OCI-LY7 (cell line): Measurements from ENCODE around the gene TKT. TPM values are rescaled to one million over a fixed set of nuclear protein-coding genes. Genes with fewer than 3 reads are reported as not detected.

Source experiments
- BruUV-seq: library from RNA; stranded (reverse); fragments of 400-500 nt; replicated peaks from 2 replicates; lab custom pipeline; 2021; lab: Mats Ljungman, UMichigan
- CTCF ChIA-PET: fragments of 300-600 bp; sonication (Branson Sonifier 250); formaldehyde crosslinking; loops from one replicate; lab custom pipeline; 2022; ENCODE audit warnings: antibody characterized with exemption; ENCODE audit not compliant: unreplicated experiment; lab: Charles Lee
- POLR2A ChIA-PET: fragments of 300-600 bp; sonication (Branson Sonifier 250); formaldehyde crosslinking; loops from one replicate; lab custom pipeline; 2022; ENCODE audit warnings: antibody characterized with exemption; lab: Charles Lee
- DNase-seq: peaks from one replicate; pipeline ENCODE4 v3.0.0-alpha.2; 2015; ENCODE audit warnings: low spot score
- H2AFZ ChIP-seq: fragments of 200-600 bp; sonication (generic), shearing (Covaris generic); 2 replicates; pipeline ENCODE4 v1.6.1; 2014; ENCODE audit warnings: mild to moderate bottlenecking, antibody characterized with exemption, low read length, moderate library complexity
- H3K27ac ChIP-seq: fragments of 200-600 bp; sonication (generic); 2 replicates; pipeline ENCODE4 v1.5.1; 2014; ENCODE audit warnings: mixed run types, low read depth, mild to moderate bottlenecking, moderate library complexity, low read length, inconsistent platforms; ENCODE audit not compliant: poor library complexity, severe bottlenecking
- H3K36me3 ChIP-seq: fragments of 200-600 bp; sonication (generic); 2 replicates; pipeline ENCODE4 v1.6.1; 2014; ENCODE audit warnings: mild to moderate bottlenecking, antibody characterized with exemption, low read length, moderate library complexity, mixed read lengths; ENCODE audit not compliant: insufficient read depth
- H3K4me1 ChIP-seq: fragments of 200-600 bp; sonication (generic); 2 replicates; pipeline ENCODE4 v1.5.1; 2014; ENCODE audit warnings: mild to moderate bottlenecking, low read length; ENCODE audit not compliant: insufficient read depth, poor library complexity, severe bottlenecking
- H3K4me2 ChIP-seq: fragments of 200-600 bp; sonication (generic); 2 replicates; pipeline ENCODE4 v1.6.1; 2014; ENCODE audit warnings: mild to moderate bottlenecking, low read length
- H3K4me3 ChIP-seq: fragments of 200-600 bp; sonication (generic); 2 replicates; pipeline ENCODE4 v1.5.1; 2014; ENCODE audit warnings: mild to moderate bottlenecking, low read depth, low read length; ENCODE audit not compliant: poor library complexity, severe bottlenecking
- H3K79me2 ChIP-seq: fragments of 200-600 bp; sonication (generic); 2 replicates; pipeline ENCODE4 v1.6.1; 2016; ENCODE audit warnings: low read depth, mild to moderate bottlenecking, low read length, moderate library complexity, mixed read lengths; ENCODE audit not compliant: insufficient read depth
- H3K9me2 ChIP-seq: fragments of 200-600 bp; sonication (generic); 2 replicates; pipeline ENCODE4 v1.6.1; 2016; ENCODE audit warnings: mild to moderate bottlenecking, low read length, mixed read lengths; ENCODE audit not compliant: insufficient read depth
- H3K9me3 ChIP-seq: fragments of 200-600 bp; sonication (generic); 2 replicates; pipeline ENCODE4 v1.6.1; 2014; ENCODE audit warnings: mild to moderate bottlenecking, mixed run types, low read length, mixed read lengths
- H4K20me1 ChIP-seq: fragments of 200-600 bp; sonication (generic); 2 replicates; pipeline ENCODE4 v1.6.1; 2014; ENCODE audit warnings: mild to moderate bottlenecking, antibody characterized with exemption, low read length, moderate library complexity, mixed read lengths; ENCODE audit not compliant: insufficient read depth
- CTCF ChIP-seq: fragments of 200-600 bp; sonication (generic); conservative IDR thresholded peaks from 2 replicates; pipeline ENCODE4 v1.5.1; 2014; ENCODE audit warnings: mild to moderate bottlenecking, antibody characterized with exemption, low read length, moderate library complexity, mixed read lengths
- EZH2phosphoT487 ChIP-seq: fragments of 200-600 bp; sonication (generic); IDR thresholded peaks from 2 replicates; pipeline ENCODE4 v1.6.1; 2018; ENCODE audit warnings: low read depth, borderline replicate concordance, mild to moderate bottlenecking, mixed run types, antibody characterized with exemption, low read length, moderate library complexity, mixed read lengths
- intact Hi-C: fragments of 100-400 bp; cut with micrococcal nuclease; formaldehyde crosslinking; loops from one replicate; pipeline ENCODE4 v1.10.0; 2022; ENCODE audit not compliant: unreplicated experiment
- total RNA-seq, 2 experiments: library from RNA; depleted of rRNA in 1 of 2; stranded (reverse); fragments of >200 nt in 1 of 2; shearing (Covaris generic) in 1 of 2; gene quantifications; 2 replicates each; pipeline ENCODE4 v1.2.3, GENCODE V29; 2014 to 2022

The TKT gene
- total RNA-seq, 2 experiments from 2014 or later = 325 to 386 TPM

GRCh38 chr3:53243785-53244184, 12.0 kb downstream of the TKT start:
- ChIA-PET CTCF (no interaction called here), POLR2A (no interaction called here)
- H3K9me3 ChIP-seq = no peaks in the 10 kb centered on the region
- no peak overlapping the region for H2AFZ ChIP-seq
- H4K20me1 ChIP-seq = peaks cover 32% of the 10 kb centered on the region
- peaks cover 72% of the 10 kb centered on the region for H3K79me2 ChIP-seq
- H3K9me2 ChIP-seq = no peaks in the 10 kb centered on the region
- intact Hi-C loops = no loop called here
- H3K27ac ChIP-seq = no peak overlapping the region
- BruUV-seq = no TSS peak
- no peak overlapping the region for H3K4me2 ChIP-seq
- H3K4me3 ChIP-seq = no peak overlapping the region
- H3K36me3 ChIP-seq = peaks cover 88% of the 10 kb centered on the region
- TF ChIP-seq EZH2phosphoT487 (no peak), CTCF (no peak)
- DNase-seq = no peak
- peaks cover 15% of the 10 kb centered on the region for H3K4me1 ChIP-seq

GRCh38 chr3:53243165-53243564, 12.7 kb downstream of the TKT start:
- Histone ChIP-seq H3K36me3 (peaks cover 88% of the 10 kb centered on the region), H3K4me2 (no peak overlapping the region), H3K79me2 (peaks cover 66% of the 10 kb centered on the region), H3K4me1 (peaks cover 9% of the 10 kb centered on the region), H3K9me3 (no peaks in the 10 kb centered on the region), H3K9me2 (no peaks in the 10 kb centered on the region), H4K20me1 (peaks cover 26% of the 10 kb centered on the region), H3K4me3 (no peak overlapping the region), H2AFZ (no peak overlapping the region), H3K27ac (no peak overlapping the region)
- BruUV-seq = no TSS peak
- DNase-seq = no peak
- TF ChIP-seq CTCF (no peak), EZH2phosphoT487 (no peak)
- ChIA-PET POLR2A (no interaction called here), CTCF (no interaction called here)
- intact Hi-C loops = no loop called here

GRCh38 chr3:53242642-53243041, 13.2 kb downstream of the TKT start:
- Histone ChIP-seq H3K4me3 (no peak overlapping the region), H3K9me2 (no peaks in the 10 kb centered on the region), H3K36me3 (peaks cover 88% of the 10 kb centered on the region), H3K79me2 (peaks cover 61% of the 10 kb centered on the region), H3K4me1 (peaks cover 3% of the 10 kb centered on the region), H3K4me2 (no peak overlapping the region), H2AFZ (no peak overlapping the region), H3K9me3 (no peaks in the 10 kb centered on the region), H4K20me1 (peaks cover 21% of the 10 kb centered on the region), H3K27ac (no peak overlapping the region)
- intact Hi-C loops = no loop called here
- POLR2A ChIA-PET = no interaction called here
- CTCF ChIA-PET = no interaction called here
- DNase-seq = no peak
- no TSS peak for BruUV-seq
- TF ChIP-seq CTCF (no peak), EZH2phosphoT487 (no peak)
